Smooth muscle cell (in vitro differentiated cells): ENCODE results near the gene TLR9. TPM values are rescaled to one million over a fixed set of nuclear protein-coding genes. Genes with fewer than 3 reads are reported as not detected.

ENCODE experiments used
- DNase-seq: peaks from one replicate; lab custom pipeline; 2025; ENCODE audit not compliant: unreplicated experiment; lab: John Stamatoyannopoulos, UW
- H2AFZ ChIP-seq: fragments of 200-600 bp; sonication (generic); 2 replicates; pipeline ENCODE4 v1.6.0; 2016; ENCODE audit warnings: antibody characterized with exemption, low read depth, mild to moderate bottlenecking
- H3F3A ChIP-seq: fragments of 200-600 bp; sonication (generic); 2 replicates; pipeline ENCODE4 v1.6.0; 2017; ENCODE audit warnings: antibody characterized with exemption, low read depth
- H3K27ac ChIP-seq: fragments of 200-600 bp; sonication (generic); 2 replicates; pipeline ENCODE4 v1.5.1; 2016; ENCODE audit warnings: low read depth, mild to moderate bottlenecking
- H3K27me3 ChIP-seq: fragments of 200-600 bp; sonication (generic); 2 replicates; pipeline ENCODE4 v1.6.1; 2016; ENCODE audit warnings: low read depth, mild to moderate bottlenecking
- H3K36me3 ChIP-seq: fragments of 200-600 bp; sonication (generic); 2 replicates; pipeline ENCODE4 v1.5.1; 2016; ENCODE audit warnings: low read depth
- H3K4me1 ChIP-seq: fragments of 200-600 bp; sonication (generic); 2 replicates; pipeline ENCODE4 v1.5.1; 2016; ENCODE audit warnings: low read depth
- H3K4me2 ChIP-seq: fragments of 200-600 bp; sonication (generic); 2 replicates; pipeline ENCODE4 v1.6.0; 2016; ENCODE audit warnings: mild to moderate bottlenecking
- H3K4me3 ChIP-seq: fragments of 200-600 bp; sonication (generic); 2 replicates; pipeline ENCODE4 v1.5.1; 2016; ENCODE audit warnings: mild to moderate bottlenecking
- H3K79me2 ChIP-seq: fragments of 200-600 bp; sonication (generic); 2 replicates; pipeline ENCODE4 v1.6.0; 2016; ENCODE audit warnings: low read depth, mild to moderate bottlenecking
- H3K9ac ChIP-seq: fragments of 200-600 bp; sonication (generic); 2 replicates; pipeline ENCODE4 v1.6.0; 2016; ENCODE audit warnings: low read depth
- H3K9me3 ChIP-seq: fragments of 200-600 bp; sonication (generic); replicated peaks from 2 replicates; pipeline ENCODE4 v1.5.1; 2016; ENCODE audit warnings: low read depth
- H4K20me1 ChIP-seq: fragments of 200-600 bp; sonication (generic); 2 replicates; pipeline ENCODE4 v1.6.0; 2016; ENCODE audit warnings: low read depth
- CTCF ChIP-seq: fragments of 200-600 bp; sonication (generic); IDR thresholded peaks from 2 replicates; pipeline ENCODE4 v1.5.1; 2017; ENCODE audit warnings: borderline replicate concordance, mild to moderate bottlenecking, antibody characterized with exemption; ENCODE audit not compliant: insufficient read depth, poor library complexity, severe bottlenecking
- WGBS: methylation state at CpG from one replicate; pipeline ENCODE4 v1.1.7; 2016; ENCODE audit warnings: low lambda C conversion rate; 5-methylcytosine and 5-hydroxymethylcytosine counted together
- polyA plus RNA-seq: library from polyadenylated mRNA; unstranded; fragments of >200 nt; fragmentation: Nextera tagmentation; extraction: Ambion mirVana; gene quantifications from 2 replicates; pipeline ENCODE4 v1.2.1, GENCODE V29; 2016
- total RNA-seq: library from RNA; depleted of rRNA; stranded (reverse); fragments of >200 nt; gene quantifications from 2 replicates; pipeline ENCODE4 v1.2.3, GENCODE V29; 2014

The TLR9 gene
- total and polyA plus RNA-seq, 2 experiments from 2014 or later, result 0.09 TPM; not detected in 1

- Histone ChIP-seq H3K9ac (no peak overlapping the region), H4K20me1 (no peaks in the 10 kb centered on the region), H3K36me3 (no peaks in the 10 kb centered on the region), H3K4me2 (no peak overlapping the region), H3K4me3 (no peak overlapping the region), H3K4me1 (no peaks in the 10 kb centered on the region), H3K27ac (no peak overlapping the region), H3F3A (no peaks in the 10 kb centered on the region), H2AFZ (no peak overlapping the region), H3K9me3 (no peaks in the 10 kb centered on the region), H3K79me2 (no peaks in the 10 kb centered on the region), H3K27me3 (no peaks in the 10 kb centered on the region)
- no peak for DNase-seq
- 87% methylated on average over 4 of the region's 4 CpGs for WGBS
- TF ChIP-seq CTCF, result no peak
These were observed 33.8 kb downstream of the TLR9 start for GRCh38 chr3:52191663-52192062.

DNA sequence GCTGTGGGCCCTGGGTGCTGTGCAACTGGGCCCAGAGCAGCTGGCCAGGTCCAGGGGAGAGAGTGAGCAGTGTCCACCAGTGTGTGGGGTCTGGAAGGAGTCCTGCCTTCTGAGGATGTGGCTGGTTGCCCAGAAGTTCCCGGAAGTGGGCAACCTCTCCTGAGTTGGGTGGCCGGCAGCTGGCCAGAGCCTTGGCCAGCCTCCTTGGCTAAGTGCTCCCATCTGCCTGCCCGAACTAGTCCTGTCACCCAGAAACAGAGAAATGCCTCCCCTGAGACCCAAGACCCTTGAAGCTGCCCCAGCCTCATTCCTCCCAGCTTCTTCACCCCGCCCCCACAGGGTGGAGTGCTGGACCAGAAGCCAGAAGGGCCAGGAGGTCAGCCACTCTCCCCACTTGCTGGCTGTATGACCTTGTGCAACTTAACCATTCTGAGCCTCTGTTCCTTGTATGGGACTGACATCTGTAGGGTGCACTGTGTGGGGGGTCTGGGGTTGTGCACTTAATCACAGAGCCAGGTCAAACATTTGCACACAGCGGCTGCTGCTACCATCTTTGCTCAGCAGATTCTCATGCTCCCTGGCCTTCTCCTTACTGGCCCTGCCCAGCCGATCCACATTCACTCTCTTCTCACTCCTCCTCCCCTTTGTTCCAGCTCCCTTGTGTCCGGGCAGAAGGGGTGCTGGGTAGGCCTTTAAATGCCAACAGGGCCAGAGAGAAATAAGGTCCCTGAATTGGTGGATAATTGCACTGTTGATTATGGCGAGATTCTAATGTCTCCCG, 35.0 kb downstream of the TLR9 start:
- Histone ChIP-seq H2AFZ (no peak overlapping the region), H3K27ac (no peak overlapping the region)

DNA sequence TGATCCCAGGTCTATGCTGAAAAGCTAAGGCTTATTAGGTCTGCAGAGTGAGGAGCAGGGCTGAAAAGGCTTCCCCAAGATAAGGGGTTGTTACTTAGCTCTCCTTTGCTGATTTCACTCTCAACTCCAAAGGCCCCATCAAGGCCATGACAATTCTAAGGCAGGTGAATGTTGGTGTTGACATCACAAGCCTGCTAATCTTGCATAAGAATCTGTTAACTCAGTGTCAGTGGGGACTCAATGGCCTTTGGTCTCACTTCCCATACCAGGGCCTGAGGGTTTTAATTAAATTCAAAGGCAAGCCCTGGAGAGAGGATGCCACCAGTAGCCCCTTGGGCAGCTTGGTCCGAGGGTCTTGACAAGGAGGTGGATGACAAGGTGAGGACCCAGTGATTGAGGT, 36.9 kb downstream of the TLR9 start:
- Histone ChIP-seq H3K27ac (no peak overlapping the region), H3K36me3 (no peaks in the 10 kb centered on the region), H4K20me1 (no peaks in the 10 kb centered on the region), H3K9me3 (no peaks in the 10 kb centered on the region), H3K4me3 (no peak overlapping the region), H2AFZ (no peak overlapping the region), H3K9ac (no peak overlapping the region), H3K4me2 (no peak overlapping the region), H3F3A (no peaks in the 10 kb centered on the region), H3K27me3 (no peaks in the 10 kb centered on the region), H3K4me1 (no peaks in the 10 kb centered on the region), H3K79me2 (no peaks in the 10 kb centered on the region)
- DNase-seq, result no peak
- WGBS, result 81% methylated on average over 1 of the region's 1 CpG
- no peak for TF ChIP-seq CTCF

More for the DNA sequence above, 35.0 kb downstream of the TLR9 start:
- H3K9me3 ChIP-seq, result no peaks in the 10 kb centered on the region
- H3K36me3 ChIP-seq, result no peaks in the 10 kb centered on the region
- 95% methylated on average over 9 of the region's 9 CpGs for WGBS
- no peaks in the 10 kb centered on the region for H4K20me1 ChIP-seq
- H3K4me1 ChIP-seq, result no peaks in the 10 kb centered on the region
- no peak overlapping the region for H3K4me3 ChIP-seq
- no peaks in the 10 kb centered on the region for H3K27me3 ChIP-seq
- H3K9ac ChIP-seq, result no peak overlapping the region
- no peaks in the 10 kb centered on the region for H3F3A ChIP-seq
- TF ChIP-seq CTCF, result no peak
- H3K4me2 ChIP-seq, result no peak overlapping the region
- DNase-seq, result no peak
- H3K79me2 ChIP-seq, result no peaks in the 10 kb centered on the region

GRCh38 chr3:52186729-52187128, 38.7 kb downstream of the TLR9 start:
- no peaks in the 10 kb centered on the region for H3K36me3 ChIP-seq
- 97% methylated on average over 9 of the region's 9 CpGs for WGBS
- no peak overlapping the region for H2AFZ ChIP-seq
- no peak overlapping the region for H3K27ac ChIP-seq
- H4K20me1 ChIP-seq, result no peaks in the 10 kb centered on the region
- no peak overlapping the region for H3K9ac ChIP-seq
- H3K9me3 ChIP-seq, result no peaks in the 10 kb centered on the region
- H3K4me2 ChIP-seq, result no peak overlapping the region
- no peaks in the 10 kb centered on the region for H3K79me2 ChIP-seq
- TF ChIP-seq CTCF, result no peak
- H3K4me1 ChIP-seq, result no peaks in the 10 kb centered on the region
- no peak overlapping the region for H3K4me3 ChIP-seq
- no peaks in the 10 kb centered on the region for H3K27me3 ChIP-seq
- DNase-seq, result no peak
- no peaks in the 10 kb centered on the region for H3F3A ChIP-seq
